Endothelial cell of umbilical vein (primary cell): Measurements from ENCODE around the gene HPCAL4. TPM values are rescaled to one million over a fixed set of nuclear protein-coding genes. Genes with fewer than 3 reads are reported as not detected.

Experiments
- BruUV-seq: library from RNA; stranded (reverse); fragments of 400-500 nt; replicated peaks from 2 replicates; lab custom pipeline; 2021; lab: Mats Ljungman, UMichigan
- CTCF ChIA-PET: fragments of 300-600, 350-600 bp; sonication (Branson Sonifier 250); formaldehyde crosslinking; loops from one replicate; lab custom pipeline; 2021; ENCODE audit warnings: antibody characterized with exemption, inconsistent platforms; lab: Charles Lee
- POLR2A ChIA-PET: fragments of 300-600, 350-600 bp; sonication (Branson Sonifier 250); formaldehyde crosslinking; loops from one replicate; lab custom pipeline; 2021; ENCODE audit warnings: antibody characterized with exemption, inconsistent platforms; lab: Charles Lee
- DNase-seq: peaks from one replicate; pipeline ENCODE4 v3.0.0-alpha.2; 2011; ENCODE audit warnings: low read depth, low spot score
- FAIRE-seq: peaks from 2 replicates; lab custom pipeline; 2011; peaks lifted over from hg19 to GRCh38; lab: Jason Lieb, UNC
- H2AFZ ChIP-seq: 2 replicates; pipeline ENCODE4 v1.6.0; 2012; ENCODE audit warnings: low read depth, low read length, control low read depth, inconsistent platforms
- H3K27ac ChIP-seq: 2 replicates; pipeline ENCODE4 v1.5.1; 2011; ENCODE audit warnings: low read depth, mild to moderate bottlenecking, control low read depth, low read length, moderate library complexity; ENCODE audit not compliant: insufficient read depth
- H3K27me3 ChIP-seq, 2 experiments: 2 replicates each; pipeline versions ENCODE4 v1.6.0 to v1.6.1; 2011; ENCODE audit warnings: low read length in 2 of 2, mixed read lengths in 1 of 2; ENCODE audit not compliant: control insufficient read depth in 2 of 2, insufficient read depth in 2 of 2
- H3K36me3 ChIP-seq, 2 experiments: 2 replicates in 1 of 2; 3 replicates in 1 of 2; pipeline ENCODE4 v1.5.1; 2011; ENCODE audit warnings: low read length in 2 of 2, mild to moderate bottlenecking in 1 of 2, moderate library complexity in 1 of 2; ENCODE audit not compliant: control insufficient read depth in 2 of 2, insufficient read depth in 2 of 2; ENCODE audit errors: extremely low read depth in 1 of 2
- H3K4me1 ChIP-seq: 3 replicates; pipeline ENCODE4 v1.5.1; 2011; ENCODE audit warnings: mild to moderate bottlenecking, low read length; ENCODE audit not compliant: control insufficient read depth, insufficient read depth; ENCODE audit errors: extremely low read depth
- H3K4me2 ChIP-seq: 2 replicates; pipeline ENCODE4 v1.6.1; 2011; ENCODE audit warnings: low read length, control low read depth, mixed read lengths; ENCODE audit not compliant: insufficient read depth
- H3K4me3 ChIP-seq, 3 experiments: fragments of 200-600 bp in 1 of 3; sonication (generic), shearing (Covaris generic) in 1 of 3; replicated peaks in 1 of 3; 2 replicates each; pipeline ENCODE4 v1.5.1; 2011 to 2016; ENCODE audit warnings: control low read depth in 3 of 3, low read length in 3 of 3, mild to moderate bottlenecking in 2 of 3, inconsistent platforms in 1 of 3, low read depth in 1 of 3, moderate library complexity in 1 of 3; ENCODE audit not compliant: insufficient read depth in 1 of 3
- H3K79me2 ChIP-seq: 2 replicates; pipeline ENCODE4 v1.6.0; 2012; ENCODE audit warnings: low read length, inconsistent platforms; ENCODE audit not compliant: control insufficient read depth, insufficient read depth
- H3K9ac ChIP-seq: replicated peaks from 2 replicates; pipeline ENCODE3; 2011; ENCODE audit warnings: low read length, control low read depth; ENCODE audit not compliant: insufficient read depth; ENCODE audit errors: extremely low read depth
- H3K9me1 ChIP-seq: replicated peaks from 3 replicates; pipeline ENCODE4 v1.6.0; 2011; ENCODE audit warnings: mild to moderate bottlenecking, low read length; ENCODE audit not compliant: control insufficient read depth, insufficient read depth; ENCODE audit errors: extremely low read depth
- H3K9me3 ChIP-seq: replicated peaks from 2 replicates; pipeline ENCODE4 v1.5.1; 2012; ENCODE audit warnings: low read length, inconsistent platforms; ENCODE audit not compliant: control insufficient read depth, insufficient read depth
- H4K20me1 ChIP-seq: replicated peaks from 2 replicates; pipeline ENCODE3; 2011; ENCODE audit warnings: mild to moderate bottlenecking, low read length; ENCODE audit not compliant: control insufficient read depth, insufficient read depth; ENCODE audit errors: extremely low read depth
- EZH2 ChIP-seq: IDR thresholded peaks from 2 replicates; pipeline ENCODE4 v1.6.1; 2012; ENCODE audit warnings: borderline replicate concordance, low read depth, mild to moderate bottlenecking, moderate library complexity, low read length, inconsistent platforms; ENCODE audit not compliant: severe bottlenecking
- FOS ChIP-seq: IDR thresholded peaks from 2 replicates; pipeline ENCODE4 v1.6.1; 2011; ENCODE audit warnings: mild to moderate bottlenecking, low read length, moderate library complexity, borderline replicate concordance; ENCODE audit not compliant: insufficient read depth
- GATA2 ChIP-seq: IDR thresholded peaks from 2 replicates; pipeline ENCODE4 v1.7.0; 2011; ENCODE audit warnings: low read depth, mild to moderate bottlenecking, moderate library complexity, mixed read lengths, low read length; ENCODE audit not compliant: insufficient read length, insufficient read depth
- JUN ChIP-seq: IDR thresholded peaks from 2 replicates; pipeline ENCODE4 v1.6.1; 2011; ENCODE audit warnings: borderline replicate concordance, low read depth; ENCODE audit not compliant: insufficient read length, insufficient read depth
- MYC ChIP-seq: IDR thresholded peaks from one replicate; pipeline ENCODE4 v1.6.1; 2011; ENCODE audit warnings: mild to moderate bottlenecking, low read depth, low read length
- POLR2A ChIP-seq: IDR thresholded peaks from 2 replicates; pipeline ENCODE4 v1.6.1; 2012; ENCODE audit warnings: low read depth, mild to moderate bottlenecking, control low read depth, low read length
- POLR2AphosphoS5 ChIP-seq: IDR thresholded peaks from 2 replicates; pipeline ENCODE4 v1.6.1; 2012; ENCODE audit warnings: low read depth, mild to moderate bottlenecking, control low read depth, low read length, moderate library complexity; ENCODE audit not compliant: insufficient read depth
- dilution Hi-C: fragments of 300-500 bp; cut with MboI; formaldehyde crosslinking; loops from one replicate; pipeline ENCODE4 v1.15.0; 2019; ENCODE audit warnings: low sequenced_read_pairs; ENCODE audit not compliant: extremely low pct_ligation_motif_present
- intact Hi-C: fragments of 100-400 bp; cut with micrococcal nuclease; formaldehyde crosslinking; loops from one replicate; pipeline ENCODE4 v1.10.0; 2022
- polyA plus RNA-seq, 4 experiments: library from polyadenylated mRNA; depleted of rRNA in 3 of 4; stranded (reverse) in 3 of 4; unstranded in 1 of 4; fragments of >200 nt; gene quantifications; 2 replicates each; pipeline versions ENCODE4 v1.2.1 to v1.2.3, GENCODE V29; 2011 to 2012; ENCODE audit warnings: missing spikeins in 1 of 4
- total RNA-seq: library from RNA; stranded (reverse); gene quantifications from 2 replicates; pipeline ENCODE4 v1.2.3, GENCODE V29; 2021
- TF ChIP-seq, protein P1 (sequence below): IDR thresholded peaks from 2 replicates; pipeline ENCODE4 v1.6.1; 2011; ENCODE audit not compliant: insufficient read depth, insufficient read length
- TF ChIP-seq, protein P2 (sequence below), 2 donors: IDR thresholded peaks; 1 replicate in 1 of 2; 2 replicates in 1 of 2; pipeline ENCODE4 v1.5.1; 2011; ENCODE audit warnings: low read length in 2 of 2, mild to moderate bottlenecking in 2 of 2, moderate library complexity in 2 of 2, control low read depth in 1 of 2, inconsistent platforms in 1 of 2, low read depth in 1 of 2; ENCODE audit not compliant: insufficient read depth in 1 of 2; ENCODE audit errors: extremely low read depth in 1 of 2

Gene HPCAL4
- total and polyA plus RNA-seq, 2 donors (not counting 3 experiments of a cell fraction or from before 2014, with no cell fraction given): not detected

DNA sequence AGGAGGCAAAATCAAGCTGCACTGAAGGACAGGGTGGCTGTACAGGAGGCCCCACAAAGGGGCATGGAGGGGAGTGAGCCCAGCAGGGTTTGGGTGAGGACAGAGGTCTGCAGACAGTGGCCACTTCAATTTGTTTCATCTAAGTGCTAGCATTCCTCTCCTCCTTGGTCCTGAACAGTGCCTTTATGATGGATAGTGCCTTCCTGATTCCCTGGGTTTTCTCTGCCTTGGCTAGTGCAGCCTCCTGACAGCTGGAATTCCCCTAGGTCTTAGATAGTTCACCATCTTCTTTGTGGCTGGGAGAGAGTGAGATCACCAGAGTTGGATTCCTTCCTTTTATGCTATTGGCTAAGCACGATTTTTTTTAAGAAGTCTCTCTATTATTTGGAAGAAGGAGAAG is 3.8 kb upstream of the HPCAL4 start:
- H3K27me3 ChIP-seq: peaks cover 63 to 69% of the 10 kb centered on the region in 2 experiments
- no peak overlapping the region for H3K27ac ChIP-seq
- no peaks in the 10 kb centered on the region for H3K36me3 ChIP-seq
- no peaks in the 10 kb centered on the region for H3K79me2 ChIP-seq
- no peak for TF ChIP-seq FOS
- TF ChIP-seq GATA2: no peak
- no peak for TF ChIP-seq POLR2AphosphoS5
- TF ChIP-seq, protein P1, sequence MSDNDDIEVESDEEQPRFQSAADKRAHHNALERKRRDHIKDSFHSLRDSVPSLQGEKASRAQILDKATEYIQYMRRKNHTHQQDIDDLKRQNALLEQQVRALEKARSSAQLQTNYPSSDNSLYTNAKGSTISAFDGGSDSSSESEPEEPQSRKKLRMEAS: no peak
- TF ChIP-seq POLR2A: no peak
- no peak for TF ChIP-seq JUN
- TF ChIP-seq MYC: no peak
- no peak for TF ChIP-seq EZH2
- TF ChIP-seq, protein P2, sequence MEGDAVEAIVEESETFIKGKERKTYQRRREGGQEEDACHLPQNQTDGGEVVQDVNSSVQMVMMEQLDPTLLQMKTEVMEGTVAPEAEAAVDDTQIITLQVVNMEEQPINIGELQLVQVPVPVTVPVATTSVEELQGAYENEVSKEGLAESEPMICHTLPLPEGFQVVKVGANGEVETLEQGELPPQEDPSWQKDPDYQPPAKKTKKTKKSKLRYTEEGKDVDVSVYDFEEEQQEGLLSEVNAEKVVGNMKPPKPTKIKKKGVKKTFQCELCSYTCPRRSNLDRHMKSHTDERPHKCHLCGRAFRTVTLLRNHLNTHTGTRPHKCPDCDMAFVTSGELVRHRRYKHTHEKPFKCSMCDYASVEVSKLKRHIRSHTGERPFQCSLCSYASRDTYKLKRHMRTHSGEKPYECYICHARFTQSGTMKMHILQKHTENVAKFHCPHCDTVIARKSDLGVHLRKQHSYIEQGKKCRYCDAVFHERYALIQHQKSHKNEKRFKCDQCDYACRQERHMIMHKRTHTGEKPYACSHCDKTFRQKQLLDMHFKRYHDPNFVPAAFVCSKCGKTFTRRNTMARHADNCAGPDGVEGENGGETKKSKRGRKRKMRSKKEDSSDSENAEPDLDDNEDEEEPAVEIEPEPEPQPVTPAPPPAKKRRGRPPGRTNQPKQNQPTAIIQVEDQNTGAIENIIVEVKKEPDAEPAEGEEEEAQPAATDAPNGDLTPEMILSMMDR (IDR thresholded peaks at IDR 0.05; ENCODE audit: extremely low read depth in 1 of 2, insufficient read depth in 1 of 2, low read depth in 1 of 2, low read length in 2 of 2): no peak
- no peaks in the 10 kb centered on the region for H3K4me1 ChIP-seq
- no TSS peak for BruUV-seq
- DNase-seq (no peak), FAIRE-seq (no peak)
- intact Hi-C loops: no loop called here
- no peak overlapping the region for H3K4me2 ChIP-seq
- no peak overlapping the region for H3K4me3 ChIP-seq
- POLR2A ChIA-PET: no interaction called here
- no peaks in the 10 kb centered on the region for H3K9me3 ChIP-seq
- dilution Hi-C loops: no loop called here
- H3K9me1 ChIP-seq: no peaks in the 10 kb centered on the region
- H3K9ac ChIP-seq: no peak overlapping the region
- H4K20me1 ChIP-seq: no peaks in the 10 kb centered on the region
- CTCF ChIA-PET: interaction anchor here (1.3 kb wide), 1 partner anchor 89 kb away, joined by 5 read pairs; no protein-coding TSS in a partner anchor
- no peak overlapping the region for H2AFZ ChIP-seq
